ENCODE results near the gene PRKAG1.
A peak's percentile ranks its signal among the peaks of the same experiment; 100 is the strongest.

The PRKAG1 gene

GRCh38 chr12:49010092-49010668 is 8.4 kb downstream of the PRKAG1 start:
- DNase-seq (ENCODE audit: low read depth), result no peak

GRCh38 chr12:49008943-49009342 is 9.6 kb downstream of the PRKAG1 start:
- no peak for DNase-seq (ENCODE audit: low read depth)

- no peak for DNase-seq (ENCODE audit: low read depth)
These were observed 18.2 kb downstream of the PRKAG1 start for GRCh38 chr12:49000346-49000745.

- DNase-seq (ENCODE audit: low read depth), result no peak
These were observed 19.0 kb downstream of the PRKAG1 start, which contains the start of gene DDN for GRCh38 chr12:48999371-49000131. TSS of gene DDN (minus strand) at chr12:48999375. CDS start at chr12:48999287, 88 bp downstream.

GRCh38 chr12:48998497-48999353 is 19.9 kb downstream of the PRKAG1 start:
- DNase-seq (ENCODE audit: low read depth), result no peak

- DNase-seq (ENCODE audit: low read depth), result no peak
These were observed 20.7 kb downstream of the PRKAG1 start for GRCh38 chr12:48997719-48998496.

GRCh38 chr12:48996794-48997718 is 21.5 kb downstream of the PRKAG1 start:
- DNase-seq (ENCODE audit: low read depth), result no peak

- DNase-seq (ENCODE audit: low read depth), result no peak
These were observed 23.3 kb downstream of the PRKAG1 start for GRCh38 chr12:48995086-48995879.

GRCh38 chr12:48994224-48995085 is 24.1 kb downstream of the PRKAG1 start:
- DNase-seq (ENCODE audit: low read depth), result no peak

GRCh38 chr12:48993787-48994186 is 24.8 kb downstream of the PRKAG1 start:
- no peak for DNase-seq (ENCODE audit: low read depth)

- DNase-seq (ENCODE audit: low read depth), result no peak
These were observed 27.1 kb downstream of the PRKAG1 start for GRCh38 chr12:48991247-48992050.

GRCh38 chr12:48990552-48990951 is 28.0 kb downstream of the PRKAG1 start:
- DNase-seq (ENCODE audit: low read depth), result no peak

GRCh38 chr12:48988030-48988649 is 30.4 kb downstream of the PRKAG1 start:
- peak; percentile 66 for DNase-seq (ENCODE audit: low read depth)

GRCh38 chr12:48986720-48987291 is 31.8 kb downstream of the PRKAG1 start:
- DNase-seq (ENCODE audit: low read depth), result no peak

GRCh38 chr12:48985901-48986300 is 32.7 kb downstream of the PRKAG1 start:
- DNase-seq (ENCODE audit: low read depth), result no peak

GRCh38 chr12:48985475-48985897 is 33.1 kb downstream of the PRKAG1 start:
- DNase-seq (ENCODE audit: low read depth), result no peak

- no peak for DNase-seq (ENCODE audit: low read depth)
These were observed 36.0 kb downstream of the PRKAG1 start for GRCh38 chr12:48982397-48983080.
